Lung (tissue), 12 donors: ENCODE measurements around the gene KDM4C. TPM values are rescaled to one million over a fixed set of nuclear protein-coding genes. Genes with fewer than 3 reads are reported as not detected.
A peak's percentile ranks its signal among the peaks of the same experiment; 100 is the strongest.

Source experiments
- ATAC-seq: fragments of 200-7000 bp; cut with Tn5 transposase; one replicate; pipeline ENCODE4 v1.9.1; 2020; ENCODE audit warnings: moderate number of reproducible peaks; ENCODE audit not compliant: insufficient read depth, low FRiP score
- DNase-seq, 3 donors: peaks; one replicate each; pipeline ENCODE4 v3.0.0-alpha.2; 2013 to 2017
- H3K27ac ChIP-seq, 2 donors: one replicate each; pipeline ENCODE4 v1.5.1; 2013; ENCODE audit warnings: mild to moderate bottlenecking in 2 of 2, moderate library complexity in 2 of 2, control low read depth in 1 of 2, inconsistent platforms in 1 of 2, low read depth in 1 of 2, low read length in 1 of 2
- H3K27me3 ChIP-seq, 3 donors: one replicate each; pipeline ENCODE4 v1.5.1; 2013; ENCODE audit warnings: low read length in 2 of 3; ENCODE audit not compliant: control insufficient read depth in 3 of 3, insufficient read depth in 3 of 3
- H3K36me3 ChIP-seq, 4 donors: one replicate each; pipeline ENCODE4 v1.5.1; 2013; ENCODE audit warnings: low read length in 4 of 4, mild to moderate bottlenecking in 1 of 4, moderate library complexity in 1 of 4; ENCODE audit not compliant: control insufficient read depth in 4 of 4, insufficient read depth in 4 of 4
- H3K4me1 ChIP-seq, 5 donors: one replicate each; pipeline ENCODE4 v1.5.1; 2013; ENCODE audit warnings: low read length in 5 of 5, mild to moderate bottlenecking in 2 of 5, moderate library complexity in 1 of 5; ENCODE audit not compliant: control insufficient read depth in 5 of 5, insufficient read depth in 5 of 5
- H3K4me3 ChIP-seq: one replicate; pipeline ENCODE4 v1.5.1; 2013; ENCODE audit warnings: mild to moderate bottlenecking, control low read depth, moderate library complexity
- H3K9ac ChIP-seq, 2 donors: one replicate each; pipeline ENCODE4 v1.5.1; 2013; ENCODE audit warnings: low read length in 2 of 2, control low read depth in 1 of 2; ENCODE audit not compliant: insufficient read depth in 1 of 2
- H3K9me3 ChIP-seq, 4 donors: one replicate each; pipeline ENCODE4 v1.5.1; 2013; ENCODE audit warnings: low read length in 3 of 4, mild to moderate bottlenecking in 1 of 4, moderate library complexity in 1 of 4; ENCODE audit not compliant: control insufficient read depth in 4 of 4, insufficient read depth in 3 of 4
- CTCF ChIP-seq: IDR thresholded peaks from 2 replicates; pipeline ENCODE4 v1.5.1; 2012; ENCODE audit warnings: mild to moderate bottlenecking; ENCODE audit errors: control extremely low read depth, extremely low read depth
- WGBS, 2 donors: extraction: QIAGEN DNeasy Blood & Tissue Kit; methylation state at CpG; one replicate each; pipeline ENCODE4 v1.1.7; 2013; 5-methylcytosine and 5-hydroxymethylcytosine counted together
- polyA plus RNA-seq, 2 donors: library from polyadenylated mRNA; stranded (reverse); fragments of 200-250 nt; gene quantifications; one replicate each; pipeline ENCODE4 v1.2.1, GENCODE V29; 2013
- total RNA-seq, 2 donors: library from RNA; depleted of rRNA in 1 of 2; stranded (reverse); fragments of >200 nt in 1 of 2; gene quantifications; one replicate each; pipeline ENCODE4 v1.2.1, GENCODE V29; 2014 to 2021
- donor health status: control.
- donor health status: control.
- donor health status: Bipolar disorder and iron deficiency.
- donor health status: healthy.
- donor health status: DM: yes; HTN: yes; CAD: no.

The KDM4C gene
- total and polyA plus RNA-seq, 4 donors = 7.1 to 78.5 (median 25.0) TPM

- Histone ChIP-seq H3K27ac (no peak overlapping the region), H3K9ac (no peak overlapping the region), H3K4me1 (peaks cover 0 to 4% (median 0%) of the 10 kb centered on the region in 5 donors), H3K27me3 (no peaks in the 10 kb centered on the region), H3K9me3 (no peaks in the 10 kb centered on the region), H3K4me3 (no peak overlapping the region), H3K36me3 (peaks cover 0 to 1% (median 0%) of the 10 kb centered on the region in 4 donors)
- WGBS, 2 donors = 89 to 91% methylated on average over 7 of the region's 7 CpGs
- TF ChIP-seq CTCF = no peak
- DNase-seq (no peak), ATAC-seq (no peak)
Observed at GRCh38 chr9:6870650-6871477, 113.1 kb downstream of the KDM4C start.

- WGBS, 2 donors = 70 to 78% methylated on average over 7 of the region's 7 CpGs
- DNase-seq = peak in 2 of 3 donors; percentile 41 to 51
Observed at GRCh38 chr9:6873857-6874256, 116.1 kb downstream of the KDM4C start.

GRCh38 chr9:6876195-6876894 lies 118.6 kb downstream of the KDM4C start:
- Histone ChIP-seq H3K36me3 (peaks cover 0 to 5% (median 0%) of the 10 kb centered on the region in 4 donors), H3K4me3 (no peak overlapping the region), H3K27me3 (no peaks in the 10 kb centered on the region), H3K27ac (no peak overlapping the region), H3K4me1 (peaks cover 0 to 2% (median 0%) of the 10 kb centered on the region in 5 donors), H3K9ac (no peak overlapping the region), H3K9me3 (no peaks in the 10 kb centered on the region)
- ATAC-seq (no peak), DNase-seq (no peak)
- no peak for TF ChIP-seq CTCF
- 91 to 93% methylated on average over 10 of the region's 10 CpGs for WGBS, 2 donors

More at GRCh38 chr9:6873857-6874256, 116.1 kb downstream of the KDM4C start:
- Histone ChIP-seq H3K9me3 (no peaks in the 10 kb centered on the region), H3K4me1 (peaks cover 0 to 4% (median 0%) of the 10 kb centered on the region in 5 donors), H3K27me3 (no peaks in the 10 kb centered on the region), H3K36me3 (no peaks in the 10 kb centered on the region), H3K4me3 (no peak overlapping the region), H3K9ac (no peak overlapping the region), H3K27ac (no peak overlapping the region)
- TF ChIP-seq CTCF = no peak
- no peak for ATAC-seq
